PC-9 (cell line): ENCODE data around the gene ABTB2. TPM values are rescaled to one million over a fixed set of nuclear protein-coding genes. Genes with fewer than 3 reads are reported as not detected.

Experiments used
- BruUV-seq: library from RNA; stranded (reverse); fragments of 400-500 nt; replicated peaks from 2 replicates; lab custom pipeline; 2021; lab: Mats Ljungman, UMichigan
- CTCF ChIA-PET: fragments of 300-600 bp; sonication (Branson Sonifier 250); formaldehyde crosslinking; loops from one replicate; lab custom pipeline; 2022; ENCODE audit warnings: antibody characterized with exemption; lab: Charles Lee
- POLR2A ChIA-PET: fragments of 300-600 bp; sonication (Branson Sonifier 250); formaldehyde crosslinking; loops from one replicate; lab custom pipeline; 2022; ENCODE audit warnings: antibody characterized with exemption; ENCODE audit not compliant: unreplicated experiment; lab: Charles Lee
- DNase-seq, 2 experiments: peaks; one replicate each; pipeline versions ENCODE4 v3.0.0 to v3.0.0-alpha.2; 2015 to 2022; ENCODE audit warnings: mixed read lengths in 1 of 2
- H2AFZ ChIP-seq: fragments of 200-600 bp; sonication (generic); 2 replicates; pipeline ENCODE4 v1.8.1; 2017; ENCODE audit warnings: antibody characterized with exemption
- H3F3A ChIP-seq: fragments of 200-600 bp; sonication (generic); 2 replicates; pipeline ENCODE4 v1.8.1; 2017; ENCODE audit warnings: antibody characterized with exemption, mild to moderate bottlenecking, low read depth; ENCODE audit not compliant: insufficient read depth
- H3K27ac ChIP-seq: fragments of 200-600 bp; sonication (generic); 2 replicates; pipeline ENCODE4 v1.6.1; 2016; ENCODE audit warnings: mixed run types
- H3K27me3 ChIP-seq: fragments of 200-600 bp; sonication (generic); 2 replicates; pipeline ENCODE4 v1.6.1; 2016; ENCODE audit warnings: low read depth, mixed run types; ENCODE audit not compliant: insufficient read depth
- H3K36me3 ChIP-seq: fragments of 200-600 bp; sonication (generic); 2 replicates; pipeline ENCODE4 v1.6.1; 2016; ENCODE audit warnings: low read depth, mixed run types
- H3K4me1 ChIP-seq: fragments of 200-600 bp; sonication (generic); replicated peaks from 2 replicates; pipeline ENCODE4 v1.6.1; 2016; ENCODE audit warnings: mixed run types; ENCODE audit not compliant: insufficient read depth
- H3K4me2 ChIP-seq: fragments of 200-600 bp; sonication (generic); 2 replicates; pipeline ENCODE4 v1.6.1; 2017; ENCODE audit warnings: mixed run types
- H3K4me3 ChIP-seq: fragments of 200-600 bp; sonication (generic); 2 replicates; pipeline ENCODE4 v1.6.1; 2016; ENCODE audit warnings: mixed run types
- H3K79me2 ChIP-seq: fragments of 200-600 bp; sonication (generic); 2 replicates; pipeline ENCODE4 v1.6.1; 2017; ENCODE audit warnings: low read depth, mixed run types
- H3K9me2 ChIP-seq: fragments of 200-600 bp; sonication (generic); 2 replicates; pipeline ENCODE4 v1.8.1; 2017; ENCODE audit warnings: mild to moderate bottlenecking; ENCODE audit not compliant: insufficient read depth
- H3K9me3 ChIP-seq: fragments of 200-600 bp; sonication (generic); 2 replicates; pipeline ENCODE4 v1.8.1; 2016; ENCODE audit warnings: low read depth; ENCODE audit not compliant: insufficient read depth
- H4K20me1 ChIP-seq: fragments of 200-600 bp; sonication (generic); 2 replicates; pipeline ENCODE4 v1.8.1; 2017; ENCODE audit not compliant: insufficient read depth
- EZH2 ChIP-seq: fragments of 200-600 bp; sonication (generic); IDR thresholded peaks from 2 replicates; pipeline ENCODE4 v1.8.0; 2017; ENCODE audit warnings: antibody characterized with exemption, low read depth
- intact Hi-C: fragments of 100-400 bp; cut with micrococcal nuclease; formaldehyde crosslinking; loops from one replicate; pipeline ENCODE4 v1.10.0; 2022; ENCODE audit not compliant: unreplicated experiment
- total RNA-seq: library from RNA; stranded (reverse); gene quantifications from 2 replicates; pipeline ENCODE4 v1.2.3, GENCODE V29; 2021
- TF ChIP-seq, protein P1 (sequence below): fragments of 200-600 bp; sonication (generic); conservative IDR thresholded peaks from 2 replicates; pipeline ENCODE4 v1.6.1; 2017; ENCODE audit warnings: mixed run types, antibody characterized with exemption, mild to moderate bottlenecking, moderate library complexity

Gene ABTB2
- total RNA-seq, 1 experiment from 2014 or later: 12.9 TPM

- intact Hi-C loops: loop anchor here (2.0 to 10.0 kb wide), 2 partner anchors 328 to 730 kb away; no protein-coding TSS in a partner anchor
- no peaks in the 10 kb centered on the region for H3K36me3 ChIP-seq
- peaks cover 11% of the 10 kb centered on the region; the same call in 1 of the 2 replicates for H4K20me1 ChIP-seq
- H3K27me3 ChIP-seq: no peaks in the 10 kb centered on the region
- no TSS peak for BruUV-seq
- H3K27ac ChIP-seq: no peak overlapping the region
- H3K4me2 ChIP-seq: no peak overlapping the region
- H3K4me3 ChIP-seq: no peak overlapping the region
- peaks cover 19% of the 10 kb centered on the region for H3K4me1 ChIP-seq
- POLR2A ChIA-PET: no interaction called here
- CTCF ChIA-PET: interaction anchor here (1.1 to 1.5 kb wide), 2 partner anchors 9 to 192 kb away, joined by 3 to 7 read pairs; no protein-coding TSS in a partner anchor
- DNase-seq: no peak
- H3K9me2 ChIP-seq: no peaks in the 10 kb centered on the region
- no peaks in the 10 kb centered on the region for H3K9me3 ChIP-seq
- TF ChIP-seq EZH2: no peak
- TF ChIP-seq, protein P1, sequence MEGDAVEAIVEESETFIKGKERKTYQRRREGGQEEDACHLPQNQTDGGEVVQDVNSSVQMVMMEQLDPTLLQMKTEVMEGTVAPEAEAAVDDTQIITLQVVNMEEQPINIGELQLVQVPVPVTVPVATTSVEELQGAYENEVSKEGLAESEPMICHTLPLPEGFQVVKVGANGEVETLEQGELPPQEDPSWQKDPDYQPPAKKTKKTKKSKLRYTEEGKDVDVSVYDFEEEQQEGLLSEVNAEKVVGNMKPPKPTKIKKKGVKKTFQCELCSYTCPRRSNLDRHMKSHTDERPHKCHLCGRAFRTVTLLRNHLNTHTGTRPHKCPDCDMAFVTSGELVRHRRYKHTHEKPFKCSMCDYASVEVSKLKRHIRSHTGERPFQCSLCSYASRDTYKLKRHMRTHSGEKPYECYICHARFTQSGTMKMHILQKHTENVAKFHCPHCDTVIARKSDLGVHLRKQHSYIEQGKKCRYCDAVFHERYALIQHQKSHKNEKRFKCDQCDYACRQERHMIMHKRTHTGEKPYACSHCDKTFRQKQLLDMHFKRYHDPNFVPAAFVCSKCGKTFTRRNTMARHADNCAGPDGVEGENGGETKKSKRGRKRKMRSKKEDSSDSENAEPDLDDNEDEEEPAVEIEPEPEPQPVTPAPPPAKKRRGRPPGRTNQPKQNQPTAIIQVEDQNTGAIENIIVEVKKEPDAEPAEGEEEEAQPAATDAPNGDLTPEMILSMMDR: no peak
- no peaks in the 10 kb centered on the region for H3K79me2 ChIP-seq
- peaks cover 20% of the 10 kb centered on the region; the same call in 1 of the 2 replicates for H3F3A ChIP-seq
- H2AFZ ChIP-seq: no peak overlapping the region
These were observed 192.7 kb downstream of the ABTB2 start for GRCh38 chr11:34165121-34165520.

- H3K36me3 ChIP-seq: 0 out of 2 replicates have a peak, but pooled peaks cover 4% of the 10 kb centered on the region
These were observed 195.0 kb downstream of the ABTB2 start for GRCh38 chr11:34162856-34163255.

DNA sequence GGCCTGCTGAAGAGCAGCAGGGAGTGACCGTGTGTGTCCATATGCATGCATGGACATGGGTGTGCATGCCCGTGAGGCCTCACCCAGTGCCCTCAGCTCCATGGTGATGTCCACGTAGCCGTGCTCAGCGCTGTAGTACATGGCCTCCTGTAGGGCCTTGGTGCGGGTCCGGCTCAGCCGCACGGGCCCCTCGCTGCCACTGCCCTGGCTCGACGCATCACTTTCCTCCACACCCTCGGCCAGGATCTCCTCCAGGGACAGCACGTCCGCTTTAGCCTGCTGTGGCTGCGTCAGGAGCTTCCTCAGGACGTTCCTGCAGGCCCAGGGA is 195.4 kb downstream of the ABTB2 start:
- CTCF ChIA-PET: no interaction called here
- Histone ChIP-seq H2AFZ (no peak overlapping the region), H3K9me3 (no peaks in the 10 kb centered on the region), H3K79me2 (no peaks in the 10 kb centered on the region), H3K4me2 (no peak overlapping the region), H3K9me2 (no peaks in the 10 kb centered on the region), H3K27ac (no peak overlapping the region), H3K27me3 (no peaks in the 10 kb centered on the region), H3K4me1 (peaks cover 19% of the 10 kb centered on the region), H4K20me1 (peaks cover 11% of the 10 kb centered on the region; the same call in 1 of the 2 replicates), H3F3A (peaks cover 20% of the 10 kb centered on the region; the same call in 1 of the 2 replicates), H3K4me3 (no peak overlapping the region), H3K36me3 (0 out of 2 replicates have a peak, but pooled peaks cover 4% of the 10 kb centered on the region)
- no TSS peak for BruUV-seq
- DNase-seq: no peak
- TF ChIP-seq, protein P1: no peak
- no peak for TF ChIP-seq EZH2
- POLR2A ChIA-PET: no interaction called here
- intact Hi-C loops: loop anchor here (10.0 kb wide), 1 partner anchor 732 kb away; no protein-coding TSS in a partner anchor

More at GRCh38 chr11:34162856-34163255, 195.0 kb downstream of the ABTB2 start:
- ChIA-PET CTCF (no interaction called here), POLR2A (no interaction called here)
- Histone ChIP-seq H2AFZ (no peak overlapping the region), H4K20me1 (peaks cover 11% of the 10 kb centered on the region; the same call in 1 of the 2 replicates), H3K9me2 (no peaks in the 10 kb centered on the region), H3K4me2 (no peak overlapping the region), H3K4me3 (no peak overlapping the region), H3K27me3 (no peaks in the 10 kb centered on the region), H3K27ac (no peak overlapping the region), H3K79me2 (no peaks in the 10 kb centered on the region), H3K4me1 (peaks cover 19% of the 10 kb centered on the region), H3K9me3 (no peaks in the 10 kb centered on the region), H3F3A (peaks cover 20% of the 10 kb centered on the region; the same call in 1 of the 2 replicates)
- BruUV-seq: no TSS peak
- TF ChIP-seq EZH2: no peak
- TF ChIP-seq, protein P1: no peak
- no peak for DNase-seq
- intact Hi-C loops: loop anchor here (10.0 kb wide), 1 partner anchor 732 kb away; no protein-coding TSS in a partner anchor
